ENCODE results near the gene WASL. TPM values are rescaled to one million over a fixed set of nuclear protein-coding genes. Genes with fewer than 3 reads are reported as not detected.

The WASL gene
- polyA plus RNA-seq, 2 of the 4 experiments (the other 2 are of a cell fraction): 18.5 to 21.0 TPM

DNA sequence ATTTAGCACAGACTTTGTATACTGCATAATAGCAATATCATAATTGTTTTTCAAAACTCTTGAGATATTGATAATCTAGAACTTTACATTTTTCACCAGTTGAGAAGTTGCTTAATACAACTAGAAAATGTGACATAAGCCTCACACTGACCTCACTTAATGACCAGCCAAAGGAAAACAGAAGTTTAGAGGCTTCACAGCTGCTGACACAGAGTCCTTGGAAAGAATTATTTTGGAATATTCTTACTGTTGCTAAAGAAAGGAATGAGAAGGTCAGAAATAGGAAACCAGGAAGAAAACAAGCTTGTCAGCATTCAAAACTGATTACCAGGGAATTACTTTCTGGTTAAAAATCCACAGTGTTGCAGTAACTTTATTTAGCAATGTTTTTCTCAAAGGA lies 35.5 kb upstream of the WASL start (continued):
- TF ChIP-seq RFX5 (IDR thresholded peaks at IDR 0.05) (no peak), POLR2AphosphoS2 (conservative IDR thresholded peaks at IDR 0.05; ENCODE audit: low read length) (no peak), CBX8 (IDR thresholded peaks at IDR 0.05) (no peak), HMGXB4 (CRISPR knock-in tag; IDR thresholded peaks at IDR 0.05; ENCODE audit: borderline replicate concordance) (no peak), ZNF302 (CRISPR knock-in tag; IDR thresholded peaks at IDR 0.05) (no peak), ATOH8 (CRISPR knock-in tag; IDR thresholded peaks at IDR 0.05; ENCODE audit: low read depth) (no peak), RCOR1 (IDR thresholded peaks at IDR 0.05; ENCODE audit: low read depth, low read length) (no peak), BCL3 (IDR thresholded peaks at IDR 0.05) (no peak), RNF2 (IDR thresholded peaks at IDR 0.05; ENCODE audit: borderline replicate concordance, low read depth) (no peak), SREBF2 (IDR thresholded peaks at IDR 0.05) (no peak), BHLHE40 (IDR thresholded peaks at IDR 0.05; ENCODE audit: low read depth, low read length) (no peak), PHF8 (IDR thresholded peaks at IDR 0.05; ENCODE audit: borderline replicate concordance, low read depth) (no peak)

DNA sequence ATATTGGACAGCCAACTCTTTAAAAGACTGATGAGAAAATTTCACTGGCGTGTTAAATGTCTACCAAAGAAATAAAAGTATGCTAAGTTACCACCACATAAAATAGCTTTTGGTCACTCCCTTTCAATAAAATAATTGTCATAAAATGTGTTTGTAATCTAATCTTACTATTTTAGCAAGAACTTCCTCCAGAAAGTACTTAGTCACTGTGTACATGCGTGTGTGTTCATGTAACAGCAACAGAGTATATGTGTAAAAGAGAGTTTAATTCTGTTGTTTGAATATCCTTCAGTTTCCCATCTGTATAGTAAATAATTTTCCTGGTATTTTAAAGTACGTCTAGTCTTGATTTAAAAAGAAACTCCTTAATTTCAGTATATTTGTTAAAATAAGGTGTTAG lies 35.0 kb upstream of the WASL start:
- ATAC-seq (no peak), FAIRE-seq (no peak), DNase-seq (ENCODE audit: low read depth in 1 of 2, low spot score in 1 of 2) (no peak)
- Histone ChIP-seq H3K4me2 (no peak overlapping the region), H3K4me3 (no peak overlapping the region), H3K27ac (no peak overlapping the region), H3K4me1 (peaks cover 20% of the 10 kb centered on the region), H3K9me3 (no peaks in the 10 kb centered on the region)
- ChIA-PET CTCF (interaction anchor here (1.0 kb wide), 1 partner anchor 88 kb away, joined by 3 read pairs; no protein-coding TSS in a partner anchor), POLR2A (no interaction called here)
- 59% methylated on average over 3 of the region's 3 CpGs for WGBS (ENCODE audit: missing lambda C conversion rate)
- no peak for TF ChIP-seq FOXS1 (CRISPR knock-in tag; IDR thresholded peaks at IDR 0.05)
- TF ChIP-seq HOXB13 (CRISPR knock-in tag; IDR thresholded peaks at IDR 0.05; ENCODE audit: low read depth): no peak
- TF ChIP-seq RAD21 (conservative IDR thresholded peaks at IDR 0.05 in 1 of 2, IDR thresholded peaks at IDR 0.05 in 1 of 2): no peak
- TF ChIP-seq POLR2A (IDR thresholded peaks at IDR 0.05; ENCODE audit: low read length): no peak
- TF ChIP-seq KDM5A (IDR thresholded peaks at IDR 0.05): no peak
- TF ChIP-seq HES2 (IDR thresholded peaks at IDR 0.05): no peak
- TF ChIP-seq RARB (CRISPR knock-in tag; IDR thresholded peaks at IDR 0.05): no peak
- TF ChIP-seq RNF2 (IDR thresholded peaks at IDR 0.05; ENCODE audit: borderline replicate concordance, low read depth): no peak
- TF ChIP-seq NR3C1 (IDR thresholded peaks at IDR 0.05): no peak
- no peak for TF ChIP-seq BCL3 (IDR thresholded peaks at IDR 0.05)
- TF ChIP-seq, protein P1, sequence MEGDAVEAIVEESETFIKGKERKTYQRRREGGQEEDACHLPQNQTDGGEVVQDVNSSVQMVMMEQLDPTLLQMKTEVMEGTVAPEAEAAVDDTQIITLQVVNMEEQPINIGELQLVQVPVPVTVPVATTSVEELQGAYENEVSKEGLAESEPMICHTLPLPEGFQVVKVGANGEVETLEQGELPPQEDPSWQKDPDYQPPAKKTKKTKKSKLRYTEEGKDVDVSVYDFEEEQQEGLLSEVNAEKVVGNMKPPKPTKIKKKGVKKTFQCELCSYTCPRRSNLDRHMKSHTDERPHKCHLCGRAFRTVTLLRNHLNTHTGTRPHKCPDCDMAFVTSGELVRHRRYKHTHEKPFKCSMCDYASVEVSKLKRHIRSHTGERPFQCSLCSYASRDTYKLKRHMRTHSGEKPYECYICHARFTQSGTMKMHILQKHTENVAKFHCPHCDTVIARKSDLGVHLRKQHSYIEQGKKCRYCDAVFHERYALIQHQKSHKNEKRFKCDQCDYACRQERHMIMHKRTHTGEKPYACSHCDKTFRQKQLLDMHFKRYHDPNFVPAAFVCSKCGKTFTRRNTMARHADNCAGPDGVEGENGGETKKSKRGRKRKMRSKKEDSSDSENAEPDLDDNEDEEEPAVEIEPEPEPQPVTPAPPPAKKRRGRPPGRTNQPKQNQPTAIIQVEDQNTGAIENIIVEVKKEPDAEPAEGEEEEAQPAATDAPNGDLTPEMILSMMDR (IDR thresholded peaks at IDR 0.05): no peak
- no peak for TF ChIP-seq FOSL2 (IDR thresholded peaks at IDR 0.05)
- TF ChIP-seq FOSL2 (CRISPR knock-in tag; IDR thresholded peaks at IDR 0.05): no peak
- TF ChIP-seq HOXB5 (CRISPR knock-in tag; IDR thresholded peaks at IDR 0.05): no peak
- no peak for TF ChIP-seq RFX5 (IDR thresholded peaks at IDR 0.05)
- TF ChIP-seq CEBPB (IDR thresholded peaks at IDR 0.05): no peak
- TF ChIP-seq HEYL (CRISPR knock-in tag; IDR thresholded peaks at IDR 0.05): no peak
- TF ChIP-seq JUNB (IDR thresholded peaks at IDR 0.05): no peak

Measured in A549 (cell line).